HG02981 (cell line): ENCODE measurements around the gene TRIM58.

Experiments
- ATAC-seq: cut with Tn5 transposase; IDR thresholded peaks from one replicate; pipeline ENCODE4 v1.9.1; 2021; ENCODE audit warnings: mild to moderate bottlenecking, moderate library complexity; ENCODE audit not compliant: unreplicated experiment

Gene TRIM58

DNA sequence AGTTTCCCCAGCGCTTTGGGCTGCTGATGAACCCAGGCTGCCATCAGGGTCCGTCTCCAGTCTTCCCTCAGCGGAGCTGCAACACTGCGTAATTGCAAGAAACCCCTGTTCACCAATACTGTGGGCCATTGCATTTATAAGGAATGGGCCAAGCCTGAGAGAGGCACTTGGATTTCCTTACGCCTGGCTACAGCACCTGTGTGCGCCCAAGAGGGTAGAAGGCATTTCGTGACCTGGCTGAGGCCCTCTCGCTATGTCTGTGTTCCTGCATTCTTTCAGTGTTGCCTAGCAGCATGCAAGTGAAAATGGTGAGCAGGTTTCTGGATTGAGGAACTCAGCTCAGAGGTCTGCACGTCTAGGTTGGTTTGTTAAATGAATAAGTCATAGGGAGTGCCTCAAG is 26.4 kb downstream of the TRIM58 start:
- no peak for ATAC-seq

- no peak for ATAC-seq
Observed at GRCh38 chr1:247884797-247885413, 27.9 kb downstream of the TRIM58 start.

DNA sequence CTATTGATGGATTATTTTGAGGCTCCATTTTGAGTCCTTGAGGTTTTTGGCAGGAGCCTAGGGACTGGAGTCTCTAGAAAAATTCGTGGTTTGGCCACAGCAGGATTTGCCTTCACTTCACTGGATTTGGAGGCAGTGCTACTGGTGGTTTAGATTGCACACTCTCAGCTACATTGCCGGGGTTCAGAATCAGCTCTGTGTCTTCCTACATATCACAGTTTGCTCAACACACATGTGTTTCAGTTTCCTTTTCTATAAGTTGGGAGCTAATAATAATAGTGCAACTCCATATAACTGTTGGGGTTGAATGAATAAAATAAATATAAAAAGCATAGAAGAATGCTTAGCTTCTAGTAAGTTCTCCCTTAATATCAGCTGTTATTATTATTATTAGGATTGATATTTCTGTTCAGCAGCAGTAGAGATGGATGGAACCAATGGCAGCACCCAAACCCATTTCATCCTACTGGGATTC is 38.2 kb downstream of the TRIM58 start, which contains the start of gene OR2W3:
Gene OR2W3, plus strand, starts transcription at position 425 of the 475 bp plus-strand sequence. Its CDS starts 0 bp downstream, at position 425.
- no peak for ATAC-seq

DNA sequence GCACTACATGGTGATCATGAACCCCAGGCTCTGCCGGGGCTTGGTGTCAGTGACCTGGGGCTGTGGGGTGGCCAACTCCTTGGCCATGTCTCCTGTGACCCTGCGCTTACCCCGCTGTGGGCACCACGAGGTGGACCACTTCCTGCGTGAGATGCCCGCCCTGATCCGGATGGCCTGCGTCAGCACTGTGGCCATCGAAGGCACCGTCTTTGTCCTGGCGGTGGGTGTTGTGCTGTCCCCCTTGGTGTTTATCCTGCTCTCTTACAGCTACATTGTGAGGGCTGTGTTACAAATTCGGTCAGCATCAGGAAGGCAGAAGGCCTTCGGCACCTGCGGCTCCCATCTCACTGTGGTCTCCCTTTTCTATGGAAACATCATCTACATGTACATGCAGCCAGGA is 39.0 kb downstream of the TRIM58 start:
- ATAC-seq = no peak

DNA sequence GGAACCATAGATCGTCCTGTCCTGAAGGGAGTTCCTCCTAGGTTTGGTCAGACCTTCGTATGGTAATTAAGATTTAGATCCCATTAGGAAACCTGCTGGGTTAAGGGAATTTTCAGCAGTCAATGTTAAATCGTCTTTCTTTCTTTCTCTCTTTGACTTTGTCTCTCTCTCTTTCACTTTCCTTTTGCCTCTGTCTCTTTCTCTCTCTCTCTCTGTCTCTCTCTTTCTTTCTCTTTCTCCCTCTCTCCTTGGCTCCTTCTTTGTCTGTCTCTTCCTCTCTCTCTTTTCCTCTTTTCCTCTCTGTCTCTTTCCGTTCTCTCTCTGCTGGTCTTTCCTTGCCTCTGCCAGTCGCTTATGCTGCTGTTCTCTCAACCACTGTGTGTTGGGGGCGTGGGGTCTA is 47.1 kb downstream of the TRIM58 start:
- no peak for ATAC-seq

DNA sequence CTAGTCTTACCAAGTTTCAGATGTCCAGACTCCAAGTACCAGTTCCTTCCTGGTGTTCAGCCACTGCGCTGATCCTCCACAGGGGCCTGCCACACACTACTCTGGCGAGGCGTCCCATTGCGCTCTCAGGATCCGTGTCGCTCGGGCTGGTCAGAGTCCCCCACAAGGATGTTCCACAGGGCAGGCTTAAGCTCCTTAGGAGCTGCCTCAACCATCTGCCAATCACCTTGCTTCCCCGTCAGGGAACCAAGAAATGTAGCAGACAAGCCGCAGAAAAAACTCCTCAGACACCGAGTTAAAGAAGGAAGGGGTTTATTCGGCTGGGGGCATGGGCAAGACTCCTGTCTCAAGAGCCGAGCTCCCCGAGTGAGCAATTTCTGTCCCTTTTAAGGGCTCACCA is 48.2 kb downstream of the TRIM58 start:
- no peak for ATAC-seq

- ATAC-seq = no peak
Observed at GRCh38 chr1:247905910-247906503, 49.0 kb downstream of the TRIM58 start.

DNA sequence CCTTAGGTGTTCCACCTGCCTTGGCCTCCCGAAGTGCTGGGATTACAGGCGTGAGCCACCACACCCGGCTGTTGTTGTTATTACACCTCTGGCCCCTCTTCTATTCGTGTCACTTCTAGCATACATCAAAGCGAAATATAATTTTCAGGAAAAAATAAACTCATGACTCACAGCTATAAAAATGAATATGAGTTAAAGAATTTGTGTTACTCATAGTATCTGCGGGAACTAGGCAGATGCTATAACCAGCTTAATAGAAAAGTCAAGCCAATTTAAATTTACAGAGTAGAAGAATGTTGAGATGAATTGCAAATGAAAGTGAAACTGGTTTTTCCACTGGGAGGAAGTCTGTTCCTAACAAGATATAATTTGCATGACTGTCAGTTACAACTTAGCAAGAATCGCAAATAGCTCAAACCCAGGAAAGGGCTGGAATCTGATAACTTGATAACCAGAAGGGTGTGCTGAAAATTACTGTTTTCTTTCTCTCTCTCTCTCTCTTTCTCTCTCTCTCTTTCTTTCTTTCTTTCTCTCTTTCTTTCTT is 49.6 kb downstream of the TRIM58 start:
- no peak for ATAC-seq

DNA sequence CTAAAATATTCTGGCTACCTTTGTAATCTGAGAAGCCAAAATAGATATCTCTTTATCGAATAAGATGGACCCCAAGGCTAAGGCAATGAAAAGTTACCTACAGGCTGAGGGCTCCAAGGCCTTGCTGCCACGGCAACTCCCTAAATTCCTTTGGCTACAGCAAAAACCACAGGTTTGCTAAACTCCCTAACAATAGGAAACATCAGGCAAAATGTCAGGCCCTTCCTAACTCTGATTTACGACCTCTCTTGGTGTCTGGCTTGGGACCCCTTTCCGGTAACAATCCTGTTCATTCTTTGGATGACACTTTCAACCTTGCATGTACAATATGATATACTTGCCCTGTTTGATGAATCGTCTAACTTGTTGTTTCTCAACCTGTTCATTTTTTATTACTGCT is 51.8 kb downstream of the TRIM58 start:
- no peak for ATAC-seq

- no peak for ATAC-seq
Observed at GRCh38 chr1:247913786-247914185, 56.8 kb downstream of the TRIM58 start.

DNA sequence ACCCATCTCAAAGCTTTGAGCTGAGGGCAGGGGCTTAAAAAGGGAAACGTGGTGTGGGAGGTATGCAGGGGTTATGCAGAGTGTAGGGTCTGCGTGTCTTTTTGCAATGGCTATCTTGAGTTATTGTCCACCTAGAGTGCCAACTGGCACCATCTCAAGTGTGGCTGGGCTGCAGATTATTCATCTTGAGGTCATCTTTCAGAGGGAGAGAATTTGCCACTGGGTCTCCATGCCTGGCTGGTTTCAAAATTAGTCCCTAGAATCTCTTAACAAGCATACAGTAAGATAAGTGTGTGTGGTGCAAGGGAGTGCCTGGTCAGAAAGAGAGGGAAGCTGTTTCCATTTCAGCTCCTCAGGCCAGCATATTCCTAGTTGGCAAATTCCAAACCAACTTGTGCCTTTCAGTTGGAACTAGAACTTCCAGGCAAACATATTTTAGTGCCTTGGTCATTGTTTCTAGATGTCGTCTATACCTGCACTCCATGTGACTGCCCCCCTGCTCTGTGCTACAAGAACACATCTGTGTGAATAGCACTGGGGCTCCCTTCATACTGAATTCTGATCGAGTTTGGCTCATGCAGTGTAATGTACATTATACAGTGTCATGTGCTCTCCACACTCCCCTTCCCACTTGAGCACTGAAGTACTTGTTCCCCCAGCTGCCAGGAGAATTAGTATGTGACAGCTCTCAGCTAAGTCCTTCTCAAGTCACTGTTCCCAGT is 58.1 kb downstream of the TRIM58 start:
- no peak for ATAC-seq

DNA sequence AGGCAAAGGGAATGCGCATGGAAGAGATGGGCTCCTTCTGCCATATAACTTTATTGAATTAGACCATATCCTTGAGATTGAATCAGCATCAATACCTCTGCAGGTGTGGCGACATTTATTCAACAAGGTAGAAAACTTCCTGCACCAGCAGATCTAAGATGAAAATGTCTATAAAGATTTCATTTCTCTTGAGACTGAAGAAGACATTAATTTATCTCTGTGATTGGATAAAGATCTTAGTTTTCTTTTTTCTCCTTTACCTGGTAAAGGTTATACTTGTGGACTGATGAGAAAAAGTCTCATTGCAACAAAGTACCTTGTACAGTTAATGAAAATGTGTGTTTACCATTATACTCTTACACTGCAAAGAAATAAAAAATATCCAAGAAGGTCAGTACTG is 63.0 kb downstream of the TRIM58 start, which contains the start of gene OR2T8:
Gene OR2T8, plus strand, starts transcription at position 301 of the 400 bp plus-strand sequence. CDS start 766 bp downstream, outside the sequence.
- ATAC-seq = no peak

GRCh38 chr1:247923941-247924340 is 67.0 kb downstream of the TRIM58 start:
- ATAC-seq = no peak

- no peak for ATAC-seq
Observed at GRCh38 chr1:247924868-247925267, 67.9 kb downstream of the TRIM58 start, which contains the start of gene OR2AJ1. Gene OR2AJ1 (plus strand): TSS chr1:247924889. CDS start chr1:247933769, 8,880 bp downstream.
